Stimulated activated CD4-positive, alpha-beta T cell treated with anti-CD3 and anti-CD28 coated beads, Interleukin-4, amount 100 ng/mL, for 48 hours (primary cell): Measurements from ENCODE around the gene CT45A1.
A peak's percentile ranks its signal among the peaks of the same experiment; 100 is the strongest.
"Not testable (repeated sequence)": the region's sequence is repeated elsewhere in the genome, so short reads cannot be mapped to it uniquely, and the experiment has no call there.

Experiments
- DNase-seq, 2 donors: peaks; one replicate each; pipeline ENCODE4 v3.0.0-alpha.2; 2020; ENCODE audit warnings: low read depth in 2 of 2

CT45A1 gene

GRCh38 chrX:135713183-135713689, at the start of gene CT45A1:
CT45A1 (plus strand) TSS chrX:135713639; CDS start chrX:135718941, 5,302 bp downstream.
- DNase-seq: peak; percentile 12 to 58

GRCh38 chrX:135672979-135673378, 40.5 kb upstream of the CT45A1 start:
- DNase-seq: not testable (repeated sequence)

GRCh38 chrX:135688137-135688536, 25.3 kb upstream of the CT45A1 start:
- peak in 1 of 2 donors; percentile 24 for DNase-seq

- DNase-seq: no peak
These were observed 18.0 kb upstream of the CT45A1 start for GRCh38 chrX:135695471-135695870.

GRCh38 chrX:135697601-135698000, 15.8 kb upstream of the CT45A1 start:
- no peak for DNase-seq

GRCh38 chrX:135698924-135699323, 14.5 kb upstream of the CT45A1 start:
- DNase-seq: no peak

- peak; percentile 4 to 68 for DNase-seq
These were observed 5.6 kb upstream of the CT45A1 start for GRCh38 chrX:135707880-135708279.

- DNase-seq: no peak
These were observed 356 bp downstream of the CT45A1 start for GRCh38 chrX:135713795-135714194.

GRCh38 chrX:135734666-135735065, 21.2 kb downstream of the CT45A1 start:
- DNase-seq: not testable (repeated sequence)

- DNase-seq: no peak
These were observed 24.1 kb downstream of the CT45A1 start for GRCh38 chrX:135737366-135738071.

- peak; percentile 34 to 73 for DNase-seq
These were observed 27.3 kb downstream of the CT45A1 start for GRCh38 chrX:135740681-135741149.

- no peak for DNase-seq
These were observed 27.8 kb downstream of the CT45A1 start for GRCh38 chrX:135741192-135741715.

- DNase-seq: not testable (repeated sequence)
These were observed 31.3 kb downstream of the CT45A1 start for GRCh38 chrX:135744739-135745138.

- DNase-seq: not testable (repeated sequence)
These were observed 54.7 kb downstream of the CT45A1 start, which contains the start of gene CT45A3 for GRCh38 chrX:135768091-135768490. CT45A3 (minus strand) TSS chrX:135768191; CDS start chrX:135764444, 3,747 bp downstream.
